Panc1 (cell line): ENCODE results near the gene ADGRL3. TPM values are rescaled to one million over a fixed set of nuclear protein-coding genes. Genes with fewer than 3 reads are reported as not detected.
"Not testable (repeated sequence)": the region's sequence is repeated elsewhere in the genome, so short reads cannot be mapped to it uniquely, and the experiment has no call there.

Experiments used
- ATAC-seq: fragments of 200-7000 bp; cut with Tn5 transposase; 2 replicates; pipeline ENCODE4 v1.9.1; 2020; ENCODE audit warnings: mild to moderate bottlenecking, moderate library complexity
- BruUV-seq: library from RNA; stranded (reverse); fragments of 400-500 nt; replicated peaks from 2 replicates; lab custom pipeline; 2021; lab: Mats Ljungman, UMichigan
- CTCF ChIA-PET: fragments of 300-600 bp; sonication (Branson Sonifier 250); formaldehyde crosslinking; loops from one replicate; lab custom pipeline; 2022; ENCODE audit warnings: antibody characterized with exemption; lab: Charles Lee
- POLR2A ChIA-PET: fragments of 300-600 bp; sonication (Branson Sonifier 250); formaldehyde crosslinking; loops from one replicate; lab custom pipeline; 2022; ENCODE audit warnings: antibody characterized with exemption; lab: Charles Lee
- DNase-seq: peaks from one replicate; pipeline ENCODE4 v3.0.0-alpha.2; 2010; ENCODE audit warnings: low read depth, low spot score
- H3K27ac ChIP-seq: 2 replicates; pipeline ENCODE4 v1.5.1; 2011; ENCODE audit warnings: mild to moderate bottlenecking, low read length, inconsistent platforms
- H3K27me3 ChIP-seq: fragments of 200-500 bp; sonication (Bioruptor generic); 2 replicates; pipeline ENCODE4 v1.6.0; 2014; ENCODE audit warnings: low read length, inconsistent platforms; ENCODE audit not compliant: control insufficient read depth, insufficient read depth
- H3K36me3 ChIP-seq: fragments of 200-500 bp; sonication (Bioruptor generic); 2 replicates; pipeline ENCODE4 v1.5.1; 2014; ENCODE audit warnings: inconsistent platforms, mild to moderate bottlenecking, low read length, moderate library complexity; ENCODE audit not compliant: control insufficient read depth, insufficient read depth
- H3K4me1 ChIP-seq: 2 replicates; pipeline ENCODE4 v1.5.1; 2011; ENCODE audit warnings: inconsistent platforms, mild to moderate bottlenecking, low read length, moderate library complexity; ENCODE audit not compliant: control insufficient read depth, insufficient read depth
- H3K4me3 ChIP-seq, 2 experiments: 2 replicates each; pipeline ENCODE4 v1.5.1; 2011 to 2012; ENCODE audit warnings: low read depth in 2 of 2, low read length in 2 of 2, mild to moderate bottlenecking in 2 of 2, inconsistent platforms in 1 of 2, moderate library complexity in 1 of 2
- H3K9me3 ChIP-seq: fragments of 200-500 bp; sonication (Bioruptor generic); 2 replicates; pipeline ENCODE4 v1.5.1; 2014; ENCODE audit warnings: low read depth, mild to moderate bottlenecking, inconsistent platforms, low read length, moderate library complexity; ENCODE audit not compliant: control insufficient read depth, insufficient read depth
- CTCF ChIP-seq: fragments of 450-650 bp; IDR thresholded peaks from 2 replicates; pipeline ENCODE4 v1.5.1; 2017; ENCODE audit warnings: mild to moderate bottlenecking
- POLR2AphosphoS5 ChIP-seq: IDR thresholded peaks from 2 replicates; pipeline ENCODE4 v1.6.1; 2012; ENCODE audit warnings: mild to moderate bottlenecking, low read depth, low read length, moderate library complexity
- REST ChIP-seq, 2 experiments: IDR thresholded peaks; 2 replicates each; pipeline ENCODE4 v1.6.1; 2011 to 2012; ENCODE audit warnings: low read depth in 2 of 2, control low read depth in 1 of 2, low read length in 1 of 2, mild to moderate bottlenecking in 1 of 2, moderate library complexity in 1 of 2; ENCODE audit not compliant: insufficient read depth in 1 of 2
- SIN3A ChIP-seq: IDR thresholded peaks from 2 replicates; pipeline ENCODE4 v1.6.1; 2012; ENCODE audit warnings: low read depth, mild to moderate bottlenecking, low read length, moderate library complexity, borderline replicate concordance; ENCODE audit not compliant: insufficient read depth
- TCF7L2 ChIP-seq: IDR thresholded peaks from 2 replicates; pipeline ENCODE4 v1.6.1; 2011; ENCODE audit warnings: mild to moderate bottlenecking, low read depth, low read length, inconsistent platforms
- in situ Hi-C: cut with HindIII; loops from 2 replicates; pipeline ENCODE4 v1.10.0; 2016; ENCODE audit warnings: low sequenced_read_pairs, low pct_unique_long_range_greater_than_20kb
- intact Hi-C: fragments of 100-400 bp; cut with micrococcal nuclease; formaldehyde crosslinking; loops from one replicate; pipeline ENCODE4 v1.10.0; 2022; ENCODE audit not compliant: unreplicated experiment
- total RNA-seq: library from RNA; stranded (reverse); gene quantifications from one replicate; pipeline ENCODE4 v1.2.1, GENCODE V29; 2021; ENCODE audit not compliant: unreplicated experiment

ADGRL3 gene
- total RNA-seq, 1 experiment from 2014 or later: 0.23 TPM

GRCh38 chr4:61385256-61385655 lies 185.1 kb downstream of the ADGRL3 start:
- no peak for ATAC-seq
- Histone ChIP-seq H3K4me1 (no peaks in the 10 kb centered on the region), H3K36me3 (no peaks in the 10 kb centered on the region), H3K4me3 (no peak overlapping the region), H3K27me3 (no peaks in the 10 kb centered on the region), H3K9me3 (no peaks in the 10 kb centered on the region), H3K27ac (no peak overlapping the region)
- no peak for TF ChIP-seq REST (IDR thresholded peaks at IDR 0.05; ENCODE audit: insufficient read depth in 1 of 2, low read depth in 2 of 2, low read length in 1 of 2)
- no peak for TF ChIP-seq POLR2AphosphoS5
- no peak for TF ChIP-seq CTCF
- no peak for TF ChIP-seq SIN3A
- TF ChIP-seq TCF7L2: no peak
- DNase-seq: no peak
- no TSS peak for BruUV-seq
- CTCF ChIA-PET: no interaction called here
- POLR2A ChIA-PET: no interaction called here
- in situ Hi-C loops: no loop called here
- intact Hi-C loops: no loop called here

- H3K4me3 ChIP-seq, in situ Hi-C loops, intact Hi-C loops, H3K9me3 ChIP-seq, H3K27ac ChIP-seq, ATAC-seq, H3K36me3 ChIP-seq, CTCF ChIA-PET, H3K27me3 ChIP-seq, DNase-seq, BruUV-seq, H3K4me1 ChIP-seq, POLR2A ChIA-PET: not testable (repeated sequence)
Observed at GRCh38 chr4:61387372-61387771, 187.2 kb downstream of the ADGRL3 start.

GRCh38 chr4:61389640-61390039 lies 189.5 kb downstream of the ADGRL3 start:
- CTCF ChIA-PET: no interaction called here
- no peak for ATAC-seq

More at GRCh38 chr4:61389640-61390039, 189.5 kb downstream of the ADGRL3 start:
- no peak overlapping the region for H3K27ac ChIP-seq
- no TSS peak for BruUV-seq
- POLR2A ChIA-PET: no interaction called here
- H3K27me3 ChIP-seq: no peaks in the 10 kb centered on the region
- intact Hi-C loops (no loop called here), in situ Hi-C loops (no loop called here)
- H3K36me3 ChIP-seq: no peaks in the 10 kb centered on the region
- no peak for TF ChIP-seq CTCF
- no peak for TF ChIP-seq POLR2AphosphoS5
- no peak for TF ChIP-seq SIN3A
- no peak for TF ChIP-seq TCF7L2
- no peak for TF ChIP-seq REST (IDR thresholded peaks at IDR 0.05; ENCODE audit: insufficient read depth in 1 of 2, low read depth in 2 of 2, low read length in 1 of 2)
- no peaks in the 10 kb centered on the region for H3K4me1 ChIP-seq
- no peak overlapping the region for H3K4me3 ChIP-seq
- DNase-seq: no peak
- no peaks in the 10 kb centered on the region for H3K9me3 ChIP-seq
